ENCODE data around the gene CSRP3. TPM values are rescaled to one million over a fixed set of nuclear protein-coding genes. Genes with fewer than 3 reads are reported as not detected.

The CSRP3 gene
- not detected in 2 replicates for total RNA-seq

GRCh38 chr11:19201737-19202605 lies at the start of gene CSRP3:
TSS of gene CSRP3 (minus strand) at chr11:19201983. CDS start at chr11:19192448, 9,535 bp downstream.

GRCh38 chr11:19240420-19241259 lies 38.9 kb upstream of the CSRP3 start, which contains the start of gene E2F8:
TSS of gene E2F8 (minus strand) at chr11:19240945. CDS start at chr11:19240121, 824 bp downstream.

Other genes with a start within 250 kb of the CSRP3 start
- gene MRGPRX2, start 141.3 kb downstream of the CSRP3 start, total RNA-seq, result not detected in 2 replicates
- 5.5 and 8.4 TPM in 2 replicates for gene ZDHHC13, start 84.8 kb downstream of the CSRP3 start, total RNA-seq
- gene E2F8, start 39.0 kb upstream of the CSRP3 start, total RNA-seq, result 0.39 and 0.73 TPM in 2 replicates

All from subcutaneous preadipocyte (primary cell).